ENCODE data around the gene TNC. TPM values are rescaled to one million over a fixed set of nuclear protein-coding genes. Genes with fewer than 3 reads are reported as not detected.

TNC gene
- total RNA-seq, 2 donors from 2014 or later = 7.4 to 16.9 TPM

GRCh38 chr9:115039516-115040120, 78.3 kb downstream of the TNC start:
- Histone ChIP-seq H3K27ac (no peak overlapping the region), H3K4me3 (no peak overlapping the region), H3K9me3 (no peaks in the 10 kb centered on the region), H3K4me1 (peaks cover 0 to 17% of the 10 kb centered on the region in 2 donors), H3K27me3 (no peaks in the 10 kb centered on the region), H3K36me3 (no peaks in the 10 kb centered on the region)
- no peak for DNase-seq (ENCODE audit: low spot score)
- no peak for TF ChIP-seq CTCF (IDR thresholded peaks at IDR 0.05)

- no peaks in the 10 kb centered on the region for H3K9me3 ChIP-seq
- no peak for DNase-seq (ENCODE audit: low spot score)
- H3K27me3 ChIP-seq = no peaks in the 10 kb centered on the region
- TF ChIP-seq CTCF (IDR thresholded peaks at IDR 0.05) = no peak
- no peaks in the 10 kb centered on the region for H3K36me3 ChIP-seq
- no peak overlapping the region for H3K27ac ChIP-seq
- H3K4me1 ChIP-seq = peaks cover 0 to 13% of the 10 kb centered on the region in 2 donors
- no peak overlapping the region for H3K4me3 ChIP-seq
Observed at GRCh38 chr9:115038178-115038577, 79.8 kb downstream of the TNC start.

GRCh38 chr9:115036691-115037090, 81.3 kb downstream of the TNC start:
- Histone ChIP-seq H3K27me3 (no peaks in the 10 kb centered on the region), H3K36me3 (no peaks in the 10 kb centered on the region), H3K27ac (no peak overlapping the region), H3K4me1 (peaks cover 0 to 8% of the 10 kb centered on the region in 2 donors), H3K9me3 (no peaks in the 10 kb centered on the region), H3K4me3 (no peak overlapping the region)
- TF ChIP-seq CTCF (IDR thresholded peaks at IDR 0.05) = no peak
- DNase-seq (ENCODE audit: low spot score) = no peak

- no peak for TF ChIP-seq CTCF (IDR thresholded peaks at IDR 0.05)
- peak overlapping the region in 1 of 2 donors; percentile 35 for H3K27ac ChIP-seq
- no peaks in the 10 kb centered on the region for H3K9me3 ChIP-seq
- H3K4me3 ChIP-seq = no peak overlapping the region
- DNase-seq (ENCODE audit: low spot score) = no peak
- H3K36me3 ChIP-seq = no peaks in the 10 kb centered on the region
- H3K4me1 ChIP-seq = peaks cover 0 to 8% of the 10 kb centered on the region in 2 donors
- no peaks in the 10 kb centered on the region for H3K27me3 ChIP-seq
Observed at GRCh38 chr9:115035841-115036612, 81.9 kb downstream of the TNC start.

GRCh38 chr9:115034801-115035200, 83.2 kb downstream of the TNC start:
- H3K4me1 ChIP-seq = peaks cover 0 to 8% of the 10 kb centered on the region in 2 donors

More at GRCh38 chr9:115034801-115035200, 83.2 kb downstream of the TNC start:
- DNase-seq (ENCODE audit: low spot score) = no peak
- Histone ChIP-seq H3K36me3 (no peaks in the 10 kb centered on the region), H3K27ac (peak overlapping the region in 1 of 2 donors; percentile 56), H3K4me3 (no peak overlapping the region), H3K27me3 (no peaks in the 10 kb centered on the region), H3K9me3 (no peaks in the 10 kb centered on the region)
- no peak for TF ChIP-seq CTCF (IDR thresholded peaks at IDR 0.05)

All from right atrium auricular region (tissue), 2 donors.